Fibroblast of the aortic adventitia (primary cell): ENCODE data around the gene CBFA2T3. TPM values are rescaled to one million over a fixed set of nuclear protein-coding genes. Genes with fewer than 3 reads are reported as not detected.

ENCODE experiments used
- DNase-seq: peaks from one replicate; pipeline ENCODE4 v3.0.0-alpha.2; 2010; ENCODE audit warnings: low read depth
- H3K4me3 ChIP-seq: 2 replicates; pipeline ENCODE4 v1.5.1; 2011; ENCODE audit warnings: low read depth, mild to moderate bottlenecking, control low read depth, low read length, moderate library complexity
- total RNA-seq: library from RNA; depleted of rRNA; stranded (reverse); fragments of >200 nt; gene quantifications from 2 replicates; pipeline ENCODE4 v1.2.3, GENCODE V29; 2012; ENCODE audit warnings: low replicate concordance
- TF ChIP-seq, protein P1 (sequence below): IDR thresholded peaks from 2 replicates; pipeline ENCODE4 v1.5.1; 2011; ENCODE audit warnings: mild to moderate bottlenecking, low read length, control low read depth, inconsistent platforms; ENCODE audit not compliant: insufficient read depth

Gene CBFA2T3
- total RNA-seq, 1 donor: not detected

DNA sequence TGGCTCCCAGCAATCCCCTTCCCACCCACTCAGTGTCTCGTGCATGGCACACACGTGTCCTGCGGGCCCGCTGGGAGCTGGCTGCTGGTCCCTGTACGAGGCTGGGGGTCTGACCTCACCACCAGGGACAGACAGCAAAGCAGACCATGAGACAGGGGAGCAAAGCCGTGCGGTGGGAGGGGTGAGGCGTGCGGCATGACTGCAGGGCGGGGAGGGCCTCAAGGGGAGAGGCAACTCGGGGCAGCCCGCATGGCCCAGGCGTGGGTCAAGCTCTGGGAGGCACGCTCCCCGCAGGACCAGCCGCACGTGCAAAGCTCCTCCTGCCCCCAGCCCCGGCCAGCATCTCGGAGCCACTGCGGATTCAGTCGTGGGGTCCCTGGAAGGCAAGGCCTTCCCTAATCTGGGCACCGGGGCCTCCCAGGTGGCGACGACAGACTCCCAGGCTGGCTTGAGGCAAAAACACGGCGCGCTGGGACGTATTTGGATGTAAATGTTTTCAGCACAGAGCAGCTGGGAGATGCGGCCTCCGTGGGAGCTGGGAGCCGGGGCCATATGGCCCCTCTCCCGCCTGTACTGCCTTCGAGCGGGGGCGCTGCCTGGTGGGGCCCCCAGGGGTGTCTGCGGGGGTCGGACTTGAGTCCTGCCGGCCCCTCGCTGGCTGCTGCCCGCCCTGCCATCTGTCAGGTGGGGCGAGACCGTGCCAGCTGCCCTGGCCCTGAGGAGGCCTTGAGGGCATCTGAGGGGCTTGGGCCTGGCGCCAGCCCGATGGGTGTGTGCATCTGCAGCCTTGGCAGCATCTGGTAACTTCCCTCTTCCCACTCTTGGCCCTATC lies 12.2 kb upstream of the CBFA2T3 start:
- DNase-seq: no peak
- TF ChIP-seq, protein P1, sequence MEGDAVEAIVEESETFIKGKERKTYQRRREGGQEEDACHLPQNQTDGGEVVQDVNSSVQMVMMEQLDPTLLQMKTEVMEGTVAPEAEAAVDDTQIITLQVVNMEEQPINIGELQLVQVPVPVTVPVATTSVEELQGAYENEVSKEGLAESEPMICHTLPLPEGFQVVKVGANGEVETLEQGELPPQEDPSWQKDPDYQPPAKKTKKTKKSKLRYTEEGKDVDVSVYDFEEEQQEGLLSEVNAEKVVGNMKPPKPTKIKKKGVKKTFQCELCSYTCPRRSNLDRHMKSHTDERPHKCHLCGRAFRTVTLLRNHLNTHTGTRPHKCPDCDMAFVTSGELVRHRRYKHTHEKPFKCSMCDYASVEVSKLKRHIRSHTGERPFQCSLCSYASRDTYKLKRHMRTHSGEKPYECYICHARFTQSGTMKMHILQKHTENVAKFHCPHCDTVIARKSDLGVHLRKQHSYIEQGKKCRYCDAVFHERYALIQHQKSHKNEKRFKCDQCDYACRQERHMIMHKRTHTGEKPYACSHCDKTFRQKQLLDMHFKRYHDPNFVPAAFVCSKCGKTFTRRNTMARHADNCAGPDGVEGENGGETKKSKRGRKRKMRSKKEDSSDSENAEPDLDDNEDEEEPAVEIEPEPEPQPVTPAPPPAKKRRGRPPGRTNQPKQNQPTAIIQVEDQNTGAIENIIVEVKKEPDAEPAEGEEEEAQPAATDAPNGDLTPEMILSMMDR: no peak
- H3K4me3 ChIP-seq: no peak overlapping the region

DNA sequence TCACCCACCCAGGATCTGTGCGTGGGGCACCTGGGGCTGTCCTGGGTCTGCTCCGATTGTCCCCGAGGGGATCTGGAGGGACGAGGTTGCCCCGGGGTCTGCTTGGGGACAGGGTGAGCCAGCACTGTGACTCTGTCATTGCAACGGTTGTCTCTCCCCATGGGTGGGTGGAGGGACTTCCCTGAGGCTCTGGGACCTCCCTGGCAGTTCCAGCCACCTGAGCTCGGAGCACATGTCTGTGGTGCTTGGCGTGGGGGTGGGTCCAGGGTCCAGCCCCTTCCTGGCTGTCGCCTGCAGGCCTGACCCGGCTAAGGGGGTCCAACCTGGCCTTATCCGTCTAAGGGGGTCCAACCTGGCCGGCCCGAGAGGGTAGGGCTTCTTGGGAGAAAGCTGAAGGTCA lies 8.5 kb upstream of the CBFA2T3 start:
- DNase-seq: no peak
- H3K4me3 ChIP-seq: no peak overlapping the region
- TF ChIP-seq, protein P1: no peak

DNA sequence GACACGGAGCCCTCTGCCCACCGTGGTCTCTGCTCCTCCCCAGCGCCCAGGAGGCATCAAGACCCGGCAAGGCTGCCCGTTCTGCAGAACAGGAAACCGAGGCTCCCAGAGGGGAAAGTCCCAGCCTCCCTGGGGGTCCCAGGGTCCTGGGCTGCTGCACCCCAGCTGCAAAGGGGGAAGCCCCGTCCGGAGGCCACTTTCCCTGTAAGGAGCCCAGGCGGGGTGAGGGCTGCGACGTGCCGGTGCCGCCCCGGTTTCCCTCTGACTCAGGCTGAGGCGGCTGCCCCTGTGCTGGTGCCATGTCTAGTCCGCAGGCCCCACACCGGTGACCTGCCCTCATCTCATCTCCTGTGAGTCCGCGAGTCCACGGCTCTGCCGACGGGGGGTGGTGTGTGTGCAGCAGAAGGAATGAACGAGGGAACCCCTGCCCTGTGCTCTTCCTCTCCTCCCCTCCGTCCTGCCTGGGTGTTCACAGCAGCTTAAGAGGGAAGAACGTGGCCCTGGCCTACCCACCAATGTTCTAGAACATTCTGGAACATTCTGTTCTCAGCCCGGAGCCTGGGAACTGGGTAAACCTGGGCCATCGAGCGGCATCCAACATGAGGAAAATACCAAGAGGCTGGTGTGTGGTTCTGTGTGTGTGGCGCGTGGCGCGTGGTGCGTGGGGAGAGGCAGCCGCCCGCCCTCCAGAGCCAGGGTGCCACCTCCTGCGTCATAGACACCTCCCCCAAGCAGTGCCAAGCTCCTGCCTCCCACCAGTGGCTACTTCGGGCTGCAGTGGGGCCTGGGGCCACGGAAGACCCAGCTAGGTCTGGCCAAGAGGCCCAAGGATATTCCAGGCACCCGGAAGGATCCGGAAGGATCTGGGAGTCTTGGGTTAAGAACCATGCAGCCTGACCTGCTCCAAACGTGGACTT lies 7.0 kb upstream of the CBFA2T3 start:
- TF ChIP-seq, protein P1: no peak
- no peak overlapping the region for H3K4me3 ChIP-seq
- DNase-seq: no peak

DNA sequence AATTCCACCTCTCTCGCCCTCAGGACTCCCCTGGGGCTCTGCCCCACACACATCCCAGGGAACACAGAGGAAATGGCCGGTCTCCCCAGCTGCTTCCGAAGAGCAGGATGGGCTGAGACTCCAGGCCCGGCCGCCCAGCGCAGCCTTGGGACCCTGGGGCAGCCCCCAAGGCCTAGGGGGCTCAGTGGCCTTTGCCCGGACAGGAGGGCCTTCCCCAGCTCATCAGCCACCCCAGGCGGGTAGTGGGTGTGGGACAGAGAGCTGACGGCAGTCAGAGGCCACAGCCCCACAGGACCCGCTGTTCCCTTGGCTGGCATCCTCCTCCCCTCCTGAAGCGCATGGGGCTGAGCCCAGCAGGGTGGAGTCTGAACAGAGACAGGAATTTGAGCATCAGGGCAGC lies 6.2 kb upstream of the CBFA2T3 start:
- no peak for DNase-seq
- H3K4me3 ChIP-seq: no peak overlapping the region
- TF ChIP-seq, protein P1: no peak

DNA sequence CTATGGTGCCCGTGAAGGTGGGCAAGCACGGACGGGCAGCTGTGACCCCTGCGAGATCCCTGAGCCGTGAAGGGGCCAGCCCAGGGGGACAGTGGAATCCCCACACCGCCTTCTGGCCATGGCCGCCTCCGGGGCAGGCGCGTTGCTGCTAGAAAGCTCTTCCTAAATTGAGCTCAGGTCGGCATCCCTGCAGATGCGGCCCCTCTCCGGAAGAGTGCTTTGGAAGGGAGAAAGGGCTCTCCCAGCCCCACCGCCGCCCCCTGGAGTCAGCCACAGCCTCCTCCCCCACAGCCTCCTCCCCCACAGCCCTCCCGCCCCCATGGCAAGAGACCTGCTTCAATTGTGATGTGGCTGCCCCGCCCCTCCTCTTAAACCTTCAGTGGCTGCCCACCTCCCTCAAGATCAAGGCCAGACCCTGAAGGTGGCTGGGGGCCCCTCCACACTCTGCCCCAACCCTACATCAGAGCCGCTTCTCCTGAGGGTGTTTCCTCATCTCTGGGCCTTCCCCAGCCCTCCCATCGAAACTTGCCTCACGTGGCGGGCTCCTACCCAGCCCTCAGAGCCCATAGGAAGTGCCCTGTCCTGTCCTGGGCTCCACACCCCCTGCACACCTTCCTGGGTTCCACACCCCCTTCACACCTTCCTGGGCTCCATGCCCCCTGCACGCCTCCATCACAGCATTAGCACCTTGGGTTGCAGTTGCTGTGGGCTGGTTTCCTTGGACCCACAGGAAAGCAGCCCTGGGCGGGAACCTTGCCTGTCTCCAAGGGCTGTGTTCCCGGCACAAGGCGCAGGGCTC lies 5.5 kb upstream of the CBFA2T3 start:
- TF ChIP-seq, protein P1: no peak
- no peak for DNase-seq

DNA sequence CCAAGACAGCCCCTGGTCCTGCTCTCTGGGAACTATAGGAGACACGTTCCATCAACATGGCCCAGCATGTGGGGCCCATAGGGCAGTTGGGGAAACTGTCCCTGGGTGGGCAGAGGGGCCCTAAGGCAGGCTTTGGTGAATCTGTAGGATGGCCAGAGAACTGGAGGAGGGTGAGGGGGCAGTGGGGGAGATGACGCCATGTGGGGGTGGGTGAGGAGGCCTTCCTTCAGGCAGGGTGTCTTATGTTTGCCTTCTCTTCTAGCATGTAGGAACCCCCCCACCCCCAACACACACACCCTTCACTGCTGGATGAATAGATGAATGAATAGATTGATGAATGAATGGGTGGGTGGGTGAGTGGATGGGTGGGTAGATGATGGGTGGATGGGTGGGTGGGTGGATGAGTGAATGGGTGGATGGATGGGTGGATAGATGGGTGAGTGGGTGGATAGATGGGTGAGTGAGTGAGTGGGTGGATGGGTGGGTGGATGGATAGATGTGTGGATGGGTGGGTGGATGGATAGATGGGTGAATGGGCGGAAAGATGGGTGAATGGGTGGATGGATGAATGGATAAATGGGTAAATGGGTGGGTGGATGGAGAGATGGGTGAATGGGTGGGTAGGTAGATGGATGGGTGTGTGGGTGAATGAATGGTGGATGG lies 2.5 kb upstream of the CBFA2T3 start:
- DNase-seq: no peak
- TF ChIP-seq, protein P1: no peak
- H3K4me3 ChIP-seq: no peak overlapping the region

More for the DNA sequence above, 5.5 kb upstream of the CBFA2T3 start:
- no peak overlapping the region for H3K4me3 ChIP-seq
